CD1c-positive myeloid dendritic cell (primary cell): ENCODE data around the gene CIITA.

Source experiments
- DNase-seq: peaks from one replicate; pipeline ENCODE4 v3.0.0-alpha.2; 2016; ENCODE audit errors: extremely low spot score

Gene CIITA

DNA sequence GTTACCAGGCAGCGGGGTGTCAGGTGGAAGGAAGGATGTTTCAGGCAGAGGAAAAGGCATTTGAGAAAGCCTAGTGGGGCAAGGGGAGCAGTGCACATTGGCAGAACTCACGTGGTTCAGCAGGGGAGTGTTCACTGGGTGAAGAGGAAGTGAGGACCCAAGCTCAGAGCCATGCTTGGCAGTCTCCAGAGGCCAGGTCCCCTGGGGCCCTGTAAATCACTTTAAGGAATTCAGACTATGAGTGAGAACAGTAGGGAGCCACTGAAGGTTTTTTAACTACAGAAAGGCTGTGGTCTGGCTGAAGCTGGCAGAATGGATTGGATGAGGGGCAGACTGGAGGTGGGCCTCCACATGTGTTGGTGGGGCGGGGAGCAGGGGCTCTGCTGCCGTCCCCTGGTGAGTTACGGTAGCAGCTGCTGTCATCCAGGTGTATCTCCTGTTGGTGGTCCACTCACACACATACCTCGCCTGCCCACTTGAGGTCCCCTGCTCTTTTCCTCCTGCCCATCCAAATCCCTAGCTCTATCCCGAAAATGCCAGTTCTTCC is 72.5 kb downstream of the CIITA start:
- peak; percentile 79 for DNase-seq

DNA sequence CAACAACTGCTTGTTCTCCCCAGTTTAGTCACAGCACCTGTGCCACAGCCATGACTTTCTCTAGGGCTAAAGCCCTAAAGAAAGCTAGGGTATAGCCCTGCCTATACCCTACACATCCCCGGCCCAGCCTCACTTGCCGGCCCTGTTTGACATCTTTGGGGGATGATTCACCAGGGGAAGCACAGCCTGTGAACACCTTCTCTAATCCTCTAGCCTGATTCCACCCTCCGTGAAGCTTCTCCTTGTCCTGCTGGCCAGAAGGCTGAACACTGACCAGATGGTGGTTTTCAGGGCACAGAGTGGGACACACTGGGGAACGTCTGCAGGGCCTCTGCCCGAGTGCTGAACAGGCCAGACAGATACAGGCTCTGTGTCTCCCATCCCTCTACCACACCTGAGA is 73.4 kb downstream of the CIITA start:
- no peak for DNase-seq

DNA sequence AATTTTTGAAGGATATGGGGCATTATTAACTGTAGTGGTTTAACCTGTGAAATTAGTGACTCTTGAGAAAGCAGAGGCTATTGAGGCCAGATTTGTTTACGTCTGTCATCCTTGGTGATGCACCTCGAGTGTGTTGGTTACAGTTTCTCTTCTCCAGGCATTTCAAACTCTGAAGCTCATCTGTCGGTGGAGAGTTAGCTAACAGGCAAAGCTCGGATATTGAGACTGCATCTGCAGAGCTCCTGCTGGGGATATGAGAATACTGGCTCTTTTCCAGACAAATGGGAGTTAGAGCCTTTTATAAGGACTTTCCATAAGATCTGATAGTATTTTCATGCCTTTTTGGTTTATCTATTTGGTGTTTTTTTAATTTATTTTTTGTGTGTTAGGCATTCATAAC is 74.0 kb downstream of the CIITA start:
- DNase-seq, result no peak

GRCh38 chr16:10954903-10955302 is 77.9 kb downstream of the CIITA start:
- no peak for DNase-seq

DNA sequence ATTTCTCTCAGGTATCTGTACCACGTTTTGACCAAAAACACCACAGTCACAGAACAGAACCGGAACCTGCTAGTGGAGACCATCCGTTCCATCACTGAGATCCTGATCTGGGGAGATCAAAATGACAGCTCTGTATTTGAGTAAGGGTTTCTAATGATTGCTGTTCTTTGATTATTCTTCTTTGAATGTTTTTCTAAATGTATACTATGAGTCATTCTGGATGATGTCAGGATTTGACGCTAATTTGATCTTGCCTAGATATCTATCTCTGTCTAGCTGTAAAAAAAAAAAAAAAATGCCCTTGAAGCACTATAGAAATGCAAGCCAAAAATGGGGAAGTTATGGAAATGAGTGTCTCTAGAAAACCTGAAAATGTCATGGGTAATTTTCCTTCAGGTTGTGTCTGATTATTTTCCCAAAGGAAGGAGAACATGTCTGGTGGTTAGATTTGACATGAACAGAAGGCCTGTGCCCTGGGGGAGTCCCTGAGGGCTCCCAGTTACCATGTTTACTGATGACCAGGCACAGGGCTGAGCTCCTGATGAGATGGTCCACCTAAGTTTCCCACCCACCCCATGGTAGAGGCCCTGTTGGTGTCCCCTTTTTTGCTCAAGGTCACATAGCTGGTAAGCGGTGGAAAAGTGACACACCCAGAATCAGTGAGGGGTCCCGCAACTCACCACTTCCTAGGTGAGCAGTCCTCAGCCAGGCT is 80.9 kb downstream of the CIITA start:
- peak; percentile 54 for DNase-seq

GRCh38 chr16:10959161-10959560 is 82.2 kb downstream of the CIITA start:
- DNase-seq, result no peak

DNA sequence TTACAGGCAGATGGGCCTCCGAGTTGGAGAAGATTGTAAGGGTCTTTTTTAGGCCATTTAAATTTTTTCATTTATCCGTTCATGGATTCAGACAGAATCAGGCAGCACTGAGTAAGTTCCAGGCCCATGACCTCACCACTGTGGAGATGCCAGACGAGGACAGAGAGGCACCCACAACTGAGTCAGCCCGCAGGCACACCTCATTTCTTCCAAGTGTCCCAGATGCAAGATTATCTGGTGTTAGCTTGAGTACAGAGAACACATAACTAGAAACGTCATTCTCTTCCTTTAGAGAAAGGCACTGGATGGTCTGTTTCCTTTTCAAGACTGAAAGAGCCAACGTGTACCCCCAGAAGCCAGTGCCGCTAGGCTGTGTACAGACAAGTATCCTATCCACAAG is 84.2 kb downstream of the CIITA start:
- DNase-seq, result no peak

- DNase-seq, result peak; percentile 90
Observed at GRCh38 chr16:10964039-10964890, 87.3 kb downstream of the CIITA start.

GRCh38 chr16:10964891-10965326 is 87.9 kb downstream of the CIITA start:
- no peak for DNase-seq

GRCh38 chr16:10965440-10966061 is 88.5 kb downstream of the CIITA start:
- no peak for DNase-seq

- no peak for DNase-seq
Observed at GRCh38 chr16:10966129-10966528, 89.1 kb downstream of the CIITA start.

GRCh38 chr16:10966559-10966958 is 89.6 kb downstream of the CIITA start:
- DNase-seq, result peak; percentile 45

DNA sequence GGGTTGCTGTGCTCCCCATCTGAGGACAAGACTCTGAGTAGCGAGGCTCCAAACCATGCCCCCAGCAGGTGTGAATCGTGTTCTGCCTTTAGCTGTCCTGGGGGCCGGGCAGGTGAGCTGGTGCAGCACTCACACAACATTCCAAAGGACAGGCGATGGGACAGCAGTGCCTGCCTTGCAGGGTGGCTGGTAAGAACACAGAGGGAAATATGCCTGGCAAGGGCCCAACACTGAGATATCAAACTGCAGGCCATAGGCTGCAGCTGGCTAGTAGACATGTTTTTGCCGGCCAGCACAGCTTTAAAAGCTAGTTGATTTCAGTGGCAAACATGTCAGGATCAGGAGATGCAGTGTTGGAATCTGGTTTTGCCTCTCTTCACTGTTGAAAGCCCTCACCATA is 91.0 kb downstream of the CIITA start:
- DNase-seq, result no peak

DNA sequence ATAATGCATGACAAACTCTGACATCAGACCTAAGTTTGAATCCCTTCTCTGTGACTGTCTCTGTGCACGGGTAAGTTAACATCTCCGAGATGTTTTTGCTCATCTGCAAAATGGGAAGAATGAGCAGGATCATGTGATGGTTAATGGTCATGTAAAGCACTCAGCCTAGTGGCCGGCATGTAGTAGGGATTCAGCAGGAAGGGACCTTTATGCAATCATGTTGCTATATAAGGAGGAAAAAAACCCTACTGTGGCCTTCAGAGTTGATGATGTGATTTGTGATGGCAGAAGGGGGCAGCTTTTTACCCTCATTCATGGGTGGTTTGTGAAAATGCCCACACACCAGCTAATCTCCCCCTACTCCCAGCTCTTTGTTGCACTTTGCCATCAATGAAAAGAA is 91.5 kb downstream of the CIITA start:
- peak; percentile 53 for DNase-seq

DNA sequence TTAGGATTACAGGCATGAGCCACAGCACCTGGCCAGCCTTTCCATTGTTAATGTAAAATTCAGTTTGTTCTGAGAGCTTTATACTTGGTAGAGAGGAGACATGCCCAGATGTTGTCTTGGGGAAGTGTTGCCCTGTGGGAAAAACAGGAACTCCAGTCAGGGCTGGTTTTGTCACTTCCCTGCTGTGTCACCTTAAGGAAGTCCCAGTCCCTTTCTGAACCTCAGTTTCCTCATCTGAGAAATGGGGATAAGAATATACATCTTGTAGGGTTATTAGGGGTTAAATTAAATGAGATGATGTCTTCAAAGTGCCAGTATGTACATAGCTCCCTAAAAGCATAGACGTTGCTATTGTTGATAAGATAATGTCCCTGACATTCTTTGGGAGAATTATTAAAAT is 92.6 kb downstream of the CIITA start:
- peak; percentile 79 for DNase-seq

DNA sequence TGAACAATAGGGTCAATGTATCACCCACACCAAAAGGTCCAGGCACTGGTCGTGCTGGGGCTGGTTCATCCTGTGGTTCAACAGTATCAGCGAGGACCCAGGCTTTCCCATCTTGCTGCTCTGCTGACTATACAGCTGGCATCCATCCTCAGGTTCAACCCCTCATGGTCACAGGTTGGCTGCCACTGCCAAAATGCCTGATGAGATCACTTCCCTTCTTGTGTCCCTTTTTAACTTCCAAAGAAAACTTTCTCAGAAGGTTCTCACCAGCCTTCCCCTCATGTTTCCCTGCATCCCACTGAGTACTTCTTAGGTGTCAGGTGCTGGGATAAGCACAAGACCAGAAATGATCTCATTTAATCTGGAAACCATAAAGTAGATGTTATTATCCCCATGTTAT is 93.1 kb downstream of the CIITA start:
- DNase-seq, result peak; percentile 36

- DNase-seq, result peak; percentile 73
Observed at GRCh38 chr16:10971560-10971961, 94.6 kb downstream of the CIITA start.

DNA sequence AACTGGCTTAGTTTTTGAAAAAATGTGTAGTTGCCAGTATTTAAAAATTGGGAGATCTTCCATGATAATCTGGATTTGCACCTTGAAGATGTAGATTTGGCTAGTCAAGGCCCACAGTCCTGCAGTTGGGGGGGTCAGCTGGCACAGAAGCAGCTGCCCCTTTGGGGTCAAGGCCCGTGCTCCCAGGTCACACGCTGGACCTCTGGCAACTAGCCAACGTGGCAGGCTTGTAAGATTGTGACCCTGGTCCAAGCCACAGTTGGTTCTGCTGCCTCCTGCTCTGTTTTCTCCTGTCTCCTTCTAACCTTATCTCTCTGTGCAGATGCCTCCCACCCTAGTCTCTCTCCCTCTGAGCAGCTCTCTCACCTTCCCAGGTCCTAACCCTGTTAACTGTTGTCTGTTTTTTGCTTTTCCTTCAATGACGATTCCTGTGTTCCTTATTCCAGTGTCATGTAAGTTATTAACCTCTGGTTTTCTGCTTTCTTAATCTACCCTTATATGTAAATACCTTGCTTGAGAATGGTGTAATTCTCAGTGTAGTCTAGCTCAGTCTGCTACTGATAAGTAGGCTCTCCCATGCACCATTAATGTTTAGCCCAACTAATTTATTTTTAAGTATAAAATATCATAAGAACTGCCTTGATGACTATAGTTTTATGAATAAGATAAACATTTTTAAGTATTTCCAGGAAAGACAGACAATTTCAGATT is 95.3 kb downstream of the CIITA start:
- no peak for DNase-seq

- no peak for DNase-seq
Observed at GRCh38 chr16:10972819-10973464, 95.9 kb downstream of the CIITA start.

- no peak for DNase-seq
Observed at GRCh38 chr16:10976634-10977033, 99.6 kb downstream of the CIITA start.

GRCh38 chr16:10978124-10978523 is 101.1 kb downstream of the CIITA start:
- no peak for DNase-seq
